Testis (tissue), 3 donors: ENCODE measurements around the gene PRM1. TPM values are rescaled to one million over a fixed set of nuclear protein-coding genes. Genes with fewer than 3 reads are reported as not detected.

Experiments
- DNase-seq: peaks from one replicate; pipeline ENCODE4 v3.0.0-alpha.2; 2019
- H3K27ac ChIP-seq, 2 donors: fragments of 200-600 bp; sonication (generic); one replicate each; pipeline ENCODE4 v1.5.1; 2019
- H3K27me3 ChIP-seq: fragments of 200-600 bp; sonication (generic); one replicate; pipeline ENCODE4 v1.5.1; 2019
- H3K36me3 ChIP-seq: fragments of 200-600 bp; sonication (generic); one replicate; pipeline ENCODE4 v1.5.1; 2017; ENCODE audit warnings: low read depth; ENCODE audit errors: missing control alignments
- H3K4me1 ChIP-seq: fragments of 200-600 bp; sonication (generic); one replicate; pipeline ENCODE4 v1.5.1; 2019
- H3K4me3 ChIP-seq, 2 donors: fragments of 200-600 bp; sonication (generic); one replicate each; pipeline ENCODE4 v1.5.1; 2017 to 2019
- H3K9me3 ChIP-seq: fragments of 200-600 bp; sonication (generic); one replicate; pipeline ENCODE4 v1.5.1; 2017
- CTCF ChIP-seq, 3 experiments: fragments of 450-650 bp in 2 of 3; fragments of 200-600 bp in 1 of 3; sonication (generic) in 1 of 3; IDR thresholded peaks; one replicate each; pipeline ENCODE4 v1.5.1; 2016 to 2019; ENCODE audit warnings: antibody characterized with exemption in 3 of 3, mild to moderate bottlenecking in 2 of 3, moderate library complexity in 1 of 3
- POLR2A ChIP-seq: fragments of 450-650 bp; IDR thresholded peaks from one replicate; pipeline ENCODE4 v1.6.1; 2017; ENCODE audit warnings: antibody characterized with exemption, mild to moderate bottlenecking, moderate library complexity
- WGBS, 2 donors: methylation state at CpG; one replicate each; pipeline ENCODE4 v1.1.5; 2018; 5-methylcytosine and 5-hydroxymethylcytosine counted together
- intact Hi-C: fragments of 100-400 bp; cut with DNase I; formaldehyde crosslinking; loops from one replicate; pipeline ENCODE4 v1.15.1; 2023; ENCODE audit warnings: low total_unique reads
- polyA plus RNA-seq: library from polyadenylated mRNA; stranded (reverse); fragments of 350-450 nt; fragmentation: Illumina TruSeq; extraction: RNeasy Lipid Tissue Mini Kit (QIAGEN cat#74804); gene quantifications from one replicate; pipeline ENCODE4 v1.2.3, GENCODE V29; 2014; ENCODE audit warnings: low read depth, low replicate concordance; ENCODE audit not compliant: insufficient read depth
- total RNA-seq, 2 donors: library from RNA; depleted of rRNA; stranded (reverse); fragments of >200 nt; gene quantifications; one replicate each; pipeline ENCODE4 v1.2.3, GENCODE V29; 2016

The PRM1 gene
- total and polyA plus RNA-seq, 3 donors from 2014 or later: 7,819 to 32,936 (median 15,171) TPM

- DNase-seq: no peak
- no peak for TF ChIP-seq POLR2A
- no peak for TF ChIP-seq CTCF (IDR thresholded peaks at IDR 0.05)
- Histone ChIP-seq H3K4me3 (no peak overlapping the region), H3K36me3 (no peaks in the 10 kb centered on the region), H3K9me3 (no peaks in the 10 kb centered on the region), H3K27me3 (no peaks in the 10 kb centered on the region), H3K27ac (no peak overlapping the region), H3K4me1 (peaks cover 7% of the 10 kb centered on the region)
- 82 to 85% methylated on average over 7 to 10 of the region's 10 CpGs for WGBS, 2 donors
- intact Hi-C loops: no loop called here
Measured at GRCh38 chr16:11325404-11326083, 44.4 kb upstream of the PRM1 start.

- WGBS, 2 donors: 81 to 89% methylated on average over 9 to 11 of the region's 11 CpGs
- no peak for DNase-seq
- Histone ChIP-seq H3K27me3 (no peaks in the 10 kb centered on the region), H3K27ac (no peak overlapping the region), H3K36me3 (no peaks in the 10 kb centered on the region), H3K4me1 (peaks cover 7% of the 10 kb centered on the region), H3K9me3 (no peaks in the 10 kb centered on the region), H3K4me3 (no peak overlapping the region)
- intact Hi-C loops: no loop called here
- TF ChIP-seq CTCF (IDR thresholded peaks at IDR 0.05) (no peak), POLR2A (no peak)
Measured at GRCh38 chr16:11323551-11324336, 42.6 kb upstream of the PRM1 start.

- intact Hi-C loops: no loop called here
Measured at GRCh38 chr16:11322823-11323222, 41.7 kb upstream of the PRM1 start.

GRCh38 chr16:11321662-11322061, 40.5 kb upstream of the PRM1 start:
- DNase-seq: no peak
- WGBS, 2 donors: 65 to 69% methylated on average over 5 of the region's 5 CpGs
- Histone ChIP-seq H3K4me3 (no peak overlapping the region), H3K27ac (no peak overlapping the region), H3K36me3 (no peaks in the 10 kb centered on the region), H3K27me3 (no peaks in the 10 kb centered on the region), H3K9me3 (no peaks in the 10 kb centered on the region), H3K4me1 (no peaks in the 10 kb centered on the region)
- intact Hi-C loops: no loop called here
- TF ChIP-seq POLR2A: no peak
- no peak for TF ChIP-seq CTCF (IDR thresholded peaks at IDR 0.05)

More at GRCh38 chr16:11322823-11323222, 41.7 kb upstream of the PRM1 start:
- WGBS, 2 donors: 73 to 90% methylated on average over 3 of the region's 3 CpGs
- H3K4me3 ChIP-seq: no peak overlapping the region
- no peaks in the 10 kb centered on the region for H3K36me3 ChIP-seq
- no peaks in the 10 kb centered on the region for H3K9me3 ChIP-seq
- DNase-seq: no peak
- TF ChIP-seq CTCF (IDR thresholded peaks at IDR 0.05): no peak
- H3K4me1 ChIP-seq: peaks cover 2% of the 10 kb centered on the region
- no peaks in the 10 kb centered on the region for H3K27me3 ChIP-seq
- no peak overlapping the region for H3K27ac ChIP-seq
